ENCODE results near the gene NEUROG3.

NEUROG3 gene

DNA sequence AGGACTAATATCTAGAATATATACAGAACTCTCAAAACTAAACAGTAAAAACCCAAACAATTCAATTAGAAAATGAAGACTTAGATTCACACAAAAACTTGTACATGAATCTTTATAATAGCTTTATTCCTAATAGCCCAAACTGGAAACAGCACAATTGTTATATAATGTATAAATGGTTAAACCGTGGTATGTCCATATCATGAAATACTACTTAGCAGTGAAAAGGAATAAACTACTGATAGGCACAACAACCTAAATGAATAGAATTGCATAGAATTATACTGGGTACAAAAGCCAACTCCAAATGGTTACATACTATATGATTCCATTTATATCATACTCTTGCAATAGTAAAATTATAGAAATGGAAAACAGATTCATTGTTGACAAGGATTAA is 35.9 kb upstream of the NEUROG3 start:
- no peak overlapping the region for H3K4me3 ChIP-seq (replicated peaks; ENCODE audit: low read depth, low read length)
- TF ChIP-seq, protein P1, sequence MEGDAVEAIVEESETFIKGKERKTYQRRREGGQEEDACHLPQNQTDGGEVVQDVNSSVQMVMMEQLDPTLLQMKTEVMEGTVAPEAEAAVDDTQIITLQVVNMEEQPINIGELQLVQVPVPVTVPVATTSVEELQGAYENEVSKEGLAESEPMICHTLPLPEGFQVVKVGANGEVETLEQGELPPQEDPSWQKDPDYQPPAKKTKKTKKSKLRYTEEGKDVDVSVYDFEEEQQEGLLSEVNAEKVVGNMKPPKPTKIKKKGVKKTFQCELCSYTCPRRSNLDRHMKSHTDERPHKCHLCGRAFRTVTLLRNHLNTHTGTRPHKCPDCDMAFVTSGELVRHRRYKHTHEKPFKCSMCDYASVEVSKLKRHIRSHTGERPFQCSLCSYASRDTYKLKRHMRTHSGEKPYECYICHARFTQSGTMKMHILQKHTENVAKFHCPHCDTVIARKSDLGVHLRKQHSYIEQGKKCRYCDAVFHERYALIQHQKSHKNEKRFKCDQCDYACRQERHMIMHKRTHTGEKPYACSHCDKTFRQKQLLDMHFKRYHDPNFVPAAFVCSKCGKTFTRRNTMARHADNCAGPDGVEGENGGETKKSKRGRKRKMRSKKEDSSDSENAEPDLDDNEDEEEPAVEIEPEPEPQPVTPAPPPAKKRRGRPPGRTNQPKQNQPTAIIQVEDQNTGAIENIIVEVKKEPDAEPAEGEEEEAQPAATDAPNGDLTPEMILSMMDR (IDR thresholded peaks at IDR 0.05; ENCODE audit: low read length, missing control alignments): no peak
- no peak for DNase-seq (ENCODE audit: low read depth)

DNA sequence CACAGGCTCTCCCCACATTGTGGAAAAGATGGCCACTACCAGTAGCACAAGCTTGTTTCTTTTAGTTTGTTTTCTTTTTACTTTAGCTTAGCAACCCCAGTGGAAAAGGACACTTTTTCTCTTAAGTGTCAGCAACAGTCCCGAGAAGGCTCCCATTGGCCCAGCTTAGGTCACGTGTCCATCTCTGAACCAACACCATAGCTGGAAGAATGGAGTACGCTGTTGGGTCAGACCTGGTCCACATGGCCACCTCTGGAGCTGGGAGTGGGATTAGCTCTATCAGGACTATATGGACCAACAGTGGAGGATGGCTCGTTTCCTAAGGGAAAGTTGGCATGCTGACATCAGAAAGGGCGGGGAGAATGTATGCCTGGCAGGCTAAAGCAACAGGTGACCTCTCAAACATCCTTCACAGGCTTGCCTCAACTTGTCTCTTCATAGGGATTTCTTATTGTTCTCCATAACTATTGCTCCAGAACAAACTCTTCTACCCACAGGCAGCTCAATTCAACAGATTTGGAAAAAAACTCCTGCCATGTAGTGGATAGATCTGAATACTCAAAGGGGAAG is 27.6 kb upstream of the NEUROG3 start:
- TF ChIP-seq, protein P1 (IDR thresholded peaks at IDR 0.05; ENCODE audit: low read length, missing control alignments): no peak
- no peak for DNase-seq (ENCODE audit: low read depth)
- H3K4me3 ChIP-seq (replicated peaks; ENCODE audit: low read depth, low read length): no peak overlapping the region

DNA sequence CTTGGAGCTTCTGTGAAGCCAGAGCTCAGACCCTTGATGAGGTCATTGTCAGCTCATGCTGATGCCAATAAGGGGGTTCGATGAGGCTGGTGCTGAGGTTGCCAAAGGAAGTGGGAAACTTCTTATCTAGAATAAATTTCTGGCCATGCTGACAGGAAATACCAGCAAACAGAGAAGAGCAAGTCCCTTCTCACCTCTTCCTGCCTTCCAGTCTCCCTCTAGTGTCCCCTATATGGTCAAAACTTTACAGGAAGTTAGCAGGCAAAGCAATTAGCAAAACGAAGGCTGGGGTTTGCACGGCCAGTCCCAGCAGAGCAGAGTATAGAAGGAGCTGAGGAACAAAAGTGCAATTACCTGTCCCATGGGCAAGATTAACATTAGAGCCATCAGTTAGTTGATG is 15.1 kb upstream of the NEUROG3 start:
- no peak overlapping the region for H3K4me3 ChIP-seq (replicated peaks; ENCODE audit: low read depth, low read length)
- TF ChIP-seq, protein P1 (IDR thresholded peaks at IDR 0.05; ENCODE audit: low read length, missing control alignments): no peak
- no peak for DNase-seq (ENCODE audit: low read depth)

DNA sequence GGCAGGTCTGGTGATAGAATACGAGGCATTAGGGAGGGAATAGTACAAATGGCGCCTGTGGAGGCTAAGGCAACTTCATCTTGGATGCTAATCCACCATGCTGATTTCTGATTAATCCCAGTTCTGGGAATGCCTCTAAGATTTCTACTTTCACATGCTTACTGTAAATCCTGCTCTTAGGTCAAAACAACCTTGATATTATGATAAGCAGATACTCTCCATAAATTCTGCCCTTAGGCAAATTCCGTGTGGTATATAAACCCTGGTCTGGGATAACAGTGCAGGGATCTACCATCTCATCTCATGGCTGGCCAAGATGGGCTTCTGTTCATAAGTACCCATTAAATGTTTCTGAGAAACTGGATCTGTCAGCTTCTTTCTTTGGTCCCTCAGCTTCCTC is 11.4 kb upstream of the NEUROG3 start:
- TF ChIP-seq, protein P1 (IDR thresholded peaks at IDR 0.05; ENCODE audit: low read length, missing control alignments): no peak
- no peak for DNase-seq (ENCODE audit: low read depth)
- no peak overlapping the region for H3K4me3 ChIP-seq (replicated peaks; ENCODE audit: low read depth, low read length)

- no peak for DNase-seq (ENCODE audit: low read depth)
- TF ChIP-seq, protein P1 (IDR thresholded peaks at IDR 0.05; ENCODE audit: low read length, missing control alignments): no peak
- no peak overlapping the region for H3K4me3 ChIP-seq (replicated peaks; ENCODE audit: low read depth, low read length)
Observed at GRCh38 chr10:69583106-69583505, 9.9 kb upstream of the NEUROG3 start.

DNA sequence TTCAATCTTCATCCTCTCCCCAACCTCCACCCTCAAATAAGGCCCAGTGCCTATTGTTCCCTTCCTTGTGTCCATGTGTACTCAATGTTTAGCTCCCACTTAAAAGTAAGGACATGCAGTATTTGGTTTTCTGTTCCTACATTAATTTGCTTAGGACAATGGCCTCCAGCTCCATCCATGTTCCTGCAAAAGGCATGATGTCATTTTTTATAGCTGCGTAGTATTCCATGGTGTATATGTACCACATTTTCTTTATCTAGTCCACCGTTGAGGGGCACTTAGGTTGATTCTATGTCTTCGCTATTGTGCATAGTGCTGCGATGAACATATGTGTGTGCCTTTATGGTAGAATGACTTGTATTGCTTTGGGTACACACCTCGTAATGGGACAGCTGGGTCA is 7.2 kb upstream of the NEUROG3 start:
- DNase-seq (ENCODE audit: low read depth): no peak

More for the DNA sequence above, 7.2 kb upstream of the NEUROG3 start:
- TF ChIP-seq, protein P1 (IDR thresholded peaks at IDR 0.05; ENCODE audit: low read length, missing control alignments): no peak
- H3K4me3 ChIP-seq (replicated peaks; ENCODE audit: low read depth, low read length): no peak overlapping the region

Measured in fibroblast of pulmonary artery (primary cell).